PC-3 (cell line): ENCODE data around the gene ADCK2.
"Not testable (repeated sequence)": the region's sequence is repeated elsewhere in the genome, so short reads cannot be mapped to it uniquely, and the experiment has no call there.

Experiments used
- CTCF ChIP-seq: fragments of 300-600 bp; sonication (generic); conservative IDR thresholded peaks from 2 replicates; pipeline ENCODE4 v1.5.1; 2017; ENCODE audit warnings: antibody characterized with exemption, low read depth, mild to moderate bottlenecking, low read length
- EZH2 ChIP-seq: fragments of 300-600 bp; sonication (generic); IDR thresholded peaks from one replicate; pipeline ENCODE4 v1.6.1; 2017; ENCODE audit warnings: antibody characterized with exemption, mild to moderate bottlenecking, low read length; ENCODE audit not compliant: unreplicated experiment
- EZH2phosphoT487 ChIP-seq: fragments of 300-600 bp; sonication (generic); IDR thresholded peaks from 2 replicates; pipeline ENCODE4 v1.6.1; 2018; ENCODE audit warnings: mild to moderate bottlenecking, antibody characterized with exemption, low read length, borderline replicate concordance

DNA sequence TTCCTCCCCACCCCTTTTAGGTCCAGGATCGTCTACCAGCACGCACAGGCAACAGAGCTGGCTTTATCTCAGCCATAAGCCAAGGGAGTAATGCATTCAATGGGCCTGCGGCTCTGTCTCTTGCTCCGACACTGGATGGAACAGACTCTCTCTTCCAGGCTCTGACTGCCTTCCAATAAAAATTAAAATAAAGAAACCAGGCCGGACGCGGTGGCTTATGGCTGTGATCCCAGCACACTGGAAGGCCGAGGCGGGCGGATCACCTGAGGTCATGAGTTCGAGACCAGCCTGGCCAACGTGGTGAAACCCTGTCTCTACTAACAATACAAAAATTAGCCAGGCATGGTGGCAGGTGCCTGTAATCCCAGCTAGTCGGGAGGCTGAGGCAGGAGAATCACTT, 28.0 kb upstream of the ADCK2 start:
- not testable (repeated sequence) for TF ChIP-seq CTCF, EZH2, EZH2phosphoT487
